Measurements from ENCODE around the gene FAM219A.
"Not testable (repeated sequence)": the region's sequence is repeated elsewhere in the genome, so short reads cannot be mapped to it uniquely, and the experiment has no call there.

GRCh38 chr9:34481620-34482019 is 23.2 kb upstream of the FAM219A start:
- TF ChIP-seq ZNF274 (IDR thresholded peaks at IDR 0.05; ENCODE audit: low read depth, low read length); YY1 (IDR thresholded peaks at IDR 0.05; ENCODE audit: insufficient read depth, insufficient read length); SUZ12 (IDR thresholded peaks at IDR 0.05; ENCODE audit: extremely low read depth, insufficient read depth, insufficient read length): not testable (repeated sequence)
